K562 (cell line): ENCODE measurements around the gene DCDC2. TPM values are rescaled to one million over a fixed set of nuclear protein-coding genes. Genes with fewer than 3 reads are reported as not detected.

Experiments
- ATAC-seq: fragments of 200-7000 bp; cut with Tn5 transposase; 3 replicates; pipeline ENCODE4 v1.9.1; 2020; ENCODE audit warnings: moderate library complexity
- BruUV-seq: library from RNA; stranded (reverse); fragments of 400-500 nt; replicated peaks from 2 replicates; lab custom pipeline; 2021; lab: Mats Ljungman, UMichigan
- CTCF ChIA-PET: fragments of 300-600 bp; formaldehyde crosslinking; extraction: SDS; loops from one replicate; lab custom pipeline; 2021; ENCODE audit warnings: low intra/inter-chr PET ratio; lab: Yijun Ruan, JAX
- POLR2A ChIA-PET: fragments of 300-600, 350-650 bp; sonication (Branson Sonifier 250); formaldehyde crosslinking; extraction: SDS; loops from one replicate; lab custom pipeline; 2021; ENCODE audit warnings: antibody characterized with exemption, inconsistent platforms; lab: Yijun Ruan, JAX
- DNase-seq, 4 experiments: peaks; one replicate each; pipeline versions ENCODE4 v3.0.0 to v3.0.0-alpha.2; 2011 to 2018; ENCODE audit warnings: low spot score in 3 of 4, mixed read lengths in 3 of 4; ENCODE audit errors: extremely low read depth in 1 of 4
- FAIRE-seq: peaks from 2 replicates; lab custom pipeline; 2011; peaks lifted over from hg19 to GRCh38; lab: Jason Lieb, UNC
- H2AFZ ChIP-seq: 2 replicates; pipeline ENCODE4 v1.6.0; 2011; ENCODE audit warnings: low read depth, low read length, control low read depth, inconsistent platforms
- H3K27ac ChIP-seq: fragments of 200-600 bp; 3 replicates; pipeline ENCODE4 v1.8.0; 2011; ENCODE audit warnings: low read depth, mild to moderate bottlenecking, control low read depth, inconsistent platforms, low read length, moderate library complexity, mixed read lengths; ENCODE audit errors: extremely low read depth
- H3K27me3 ChIP-seq, 2 experiments: fragments of 300-600 bp in 1 of 2; 2 replicates in 1 of 2; 3 replicates in 1 of 2; pipeline versions ENCODE4 v1.6.0 to v1.8.0; 2011; ENCODE audit warnings: inconsistent platforms in 2 of 2, low read length in 2 of 2, mild to moderate bottlenecking in 1 of 2, mixed read lengths in 1 of 2, moderate library complexity in 1 of 2; ENCODE audit not compliant: control insufficient read depth in 2 of 2, insufficient read depth in 2 of 2
- H3K36me3 ChIP-seq: fragments of 300-600 bp; 3 replicates; pipeline ENCODE4 v1.8.0; 2011; ENCODE audit warnings: mild to moderate bottlenecking, low read length, inconsistent platforms; ENCODE audit not compliant: control insufficient read depth, insufficient read depth
- H3K4me1 ChIP-seq, 2 experiments: fragments of 200-600 bp in 1 of 2; replicated peaks in 1 of 2; 2 replicates in 1 of 2; 3 replicates in 1 of 2; pipeline versions ENCODE4 v1.5.1 to v1.8.0; 2011; ENCODE audit warnings: inconsistent platforms in 2 of 2, low read length in 2 of 2, mild to moderate bottlenecking in 1 of 2, mixed read lengths in 1 of 2, moderate library complexity in 1 of 2; ENCODE audit not compliant: control insufficient read depth in 2 of 2, insufficient read depth in 2 of 2
- H3K4me2 ChIP-seq: 2 replicates; pipeline ENCODE4 v1.6.1; 2011; ENCODE audit warnings: low read length, control low read depth, inconsistent platforms, mixed read lengths; ENCODE audit not compliant: insufficient read depth
- H3K4me3 ChIP-seq: fragments of 200-600 bp; sonication (generic), shearing (Covaris generic); 2 replicates; pipeline ENCODE4 v1.5.1; 2016; ENCODE audit warnings: control low read depth, inconsistent platforms
- H3K79me2 ChIP-seq: fragments of 200-600 bp; 3 replicates; pipeline ENCODE4 v1.8.0; 2011; ENCODE audit warnings: low read length, inconsistent platforms; ENCODE audit not compliant: control insufficient read depth, insufficient read depth
- H3K9ac ChIP-seq, 2 experiments: 2 replicates each; pipeline versions ENCODE4 v1.6.0 to v1.6.1; 2011; ENCODE audit warnings: low read depth in 2 of 2, low read length in 2 of 2, control low read depth in 1 of 2, inconsistent platforms in 1 of 2, mild to moderate bottlenecking in 1 of 2, mixed read lengths in 1 of 2; ENCODE audit not compliant: insufficient read depth in 1 of 2
- H3K9me1 ChIP-seq: one replicate; pipeline ENCODE4 v1.6.0; 2011; ENCODE audit warnings: inconsistent platforms, mild to moderate bottlenecking, low read length, moderate library complexity; ENCODE audit not compliant: control insufficient read depth, insufficient read depth
- H3K9me3 ChIP-seq: replicated peaks from 2 replicates; pipeline ENCODE4 v1.5.1; 2011; ENCODE audit warnings: low read depth, low read length, inconsistent platforms; ENCODE audit not compliant: control insufficient read depth, insufficient read depth
- H4K20me1 ChIP-seq: replicated peaks from 2 replicates; pipeline ENCODE4 v1.6.1; 2011; ENCODE audit warnings: low read length, inconsistent platforms, mixed read lengths; ENCODE audit not compliant: control insufficient read depth, insufficient read depth
- L3MBTL2 ChIP-seq: fragments of 450-650 bp; IDR thresholded peaks from 2 replicates; pipeline ENCODE4 v1.6.1; 2016; ENCODE audit warnings: mild to moderate bottlenecking, moderate library complexity
- MAFF ChIP-seq: IDR thresholded peaks from 2 replicates; pipeline ENCODE4 v1.6.1; 2012; ENCODE audit warnings: low read length, improper control_type of control experiment
- NCOR1 ChIP-seq: fragments of 450-650 bp; IDR thresholded peaks from 2 replicates; pipeline ENCODE4 v1.6.1; 2016; ENCODE audit warnings: mild to moderate bottlenecking, moderate library complexity
- ZNF316 ChIP-seq: fragments of 450-650 bp; IDR thresholded peaks from 2 replicates; pipeline ENCODE4 v1.6.1; 2016
- WGBS: fragments of 100-300 bp; shearing (Covaris generic); methylation state at CpG from one replicate; pipeline ENCODE4 v1.1.6; 2016; ENCODE audit warnings: low coverage, mixed read lengths; ENCODE audit not compliant: insufficient coverage; ENCODE audit errors: missing lambda C conversion rate; 5-methylcytosine and 5-hydroxymethylcytosine counted together
- in situ Hi-C: fragments of 300-500 bp; cut with MboI; formaldehyde crosslinking; loops from 4 replicates; pipeline ENCODE4 v1.15.0; 2018; ENCODE audit warnings: inconsistent platforms, mixed read lengths
- intact Hi-C: fragments of 100-400 bp; cut with micrococcal nuclease; formaldehyde crosslinking; loops from 2 replicates; pipeline ENCODE4 v1.14.2; 2022
- polyA plus RNA-seq, 8 experiments: library from polyadenylated mRNA; depleted of rRNA in 4 of 8; stranded (reverse) in 5 of 8; unstranded in 3 of 8; fragments of >200 nt; fragmentation: Nextera tagmentation in 2 of 8; fragmentation: Illumina TruSeq in 1 of 8; extraction: Ambion mirVana in 2 of 8; extraction: Trizol in 1 of 8; gene quantifications; 2 replicates each; pipeline versions ENCODE4 v1.2.1 to v1.2.3, GENCODE V29; 2011 to 2014; ENCODE audit warnings: inconsistent platforms in 1 of 8, missing spikeins in 1 of 8
- total RNA-seq, 7 experiments: library from RNA; depleted of rRNA in 6 of 7; stranded (reverse); fragments of >200 nt in 6 of 7; fragmentation: Illumina TruSeq in 2 of 7; extraction: Trizol in 2 of 7; gene quantifications; 2 replicates each; pipeline versions ENCODE4 v1.2.1 to v1.2.3, GENCODE V29; 2011 to 2021; ENCODE audit warnings: low replicate concordance in 1 of 7

DCDC2 gene
- total and polyA plus RNA-seq, 9 of the 15 experiments (the other 6 are each of a cell fraction or from before 2014, with no cell fraction given): 0.04 TPM; not detected in 8

- no peak overlapping the region for H3K27ac ChIP-seq
- no peak for FAIRE-seq
- H3K9me3 ChIP-seq: no peaks in the 10 kb centered on the region
- TF ChIP-seq L3MBTL2: no peak
- peak; percentile 4; the same call in 1 of the 2 replicates for TF ChIP-seq ZNF316
- TF ChIP-seq MAFF: 0 out of 2 replicates have a peak, but pooled peaks have one; percentile 23
- BruUV-seq: no TSS peak
- POLR2A ChIA-PET: no interaction called here
- ATAC-seq: no peak
- no peaks in the 10 kb centered on the region for H3K4me1 ChIP-seq
- no peaks in the 10 kb centered on the region for H4K20me1 ChIP-seq
- H3K4me3 ChIP-seq: no peak overlapping the region
- in situ Hi-C loops: no loop called here
- no peaks in the 10 kb centered on the region for H3K27me3 ChIP-seq
- no peaks in the 10 kb centered on the region for H3K9me1 ChIP-seq
- intact Hi-C loops: no loop called here
- H3K9ac ChIP-seq: no peak overlapping the region
- H3K36me3 ChIP-seq: no peaks in the 10 kb centered on the region
- CTCF ChIA-PET: no interaction called here
- no peak for DNase-seq
- H2AFZ ChIP-seq: no peak overlapping the region
- no peaks in the 10 kb centered on the region for H3K79me2 ChIP-seq
- no peak overlapping the region for H3K4me2 ChIP-seq
- 2% methylated on average over 3 of the region's 3 CpGs for WGBS
Measured at GRCh38 chr6:24146871-24147270, 211.0 kb downstream of the DCDC2 start.

DNA sequence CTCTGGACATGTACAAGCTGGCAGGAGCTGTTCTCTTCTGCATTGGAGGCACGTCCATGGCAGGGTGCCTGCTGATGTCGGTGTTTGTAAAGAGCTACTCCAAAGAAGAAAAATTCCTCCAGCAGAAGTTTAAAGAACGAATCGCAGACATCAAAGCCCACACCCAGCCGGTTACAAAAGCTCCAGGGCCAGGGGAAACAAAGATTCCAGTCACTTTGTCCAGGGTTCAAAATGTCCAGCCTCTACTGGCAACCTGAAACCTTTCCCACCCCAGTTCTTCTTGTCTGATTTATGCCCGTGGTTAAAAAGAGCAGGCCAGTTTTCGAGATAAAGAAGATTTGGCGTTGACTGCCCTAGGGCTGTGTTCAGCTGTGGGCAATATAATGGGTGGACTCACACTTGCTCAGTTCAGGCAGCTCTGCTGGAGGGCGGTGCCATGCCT, 212.1 kb downstream of the DCDC2 start:
- H3K9me1 ChIP-seq: no peaks in the 10 kb centered on the region
- no peak overlapping the region for H2AFZ ChIP-seq
- no peak overlapping the region for H3K27ac ChIP-seq
- H3K4me1 ChIP-seq: no peaks in the 10 kb centered on the region
- ATAC-seq (no peak), DNase-seq (no peak), FAIRE-seq (no peak)
- intact Hi-C loops (no loop called here), in situ Hi-C loops (no loop called here)
- H3K9me3 ChIP-seq: no peaks in the 10 kb centered on the region
- no TSS peak for BruUV-seq
- CTCF ChIA-PET: no interaction called here
- WGBS: 3% methylated on average over 9 of the region's 9 CpGs
- no peaks in the 10 kb centered on the region for H3K36me3 ChIP-seq
- TF ChIP-seq NCOR1: no peak
- TF ChIP-seq, all 486 proteins: peak for 0
- H3K9ac ChIP-seq: no peak overlapping the region
- H4K20me1 ChIP-seq: no peaks in the 10 kb centered on the region
- POLR2A ChIA-PET: interaction anchor here (0.6 kb wide), 2 partner anchors 32 to 738 kb away, joined by 3 read pairs; no protein-coding TSS in a partner anchor
- no peaks in the 10 kb centered on the region for H3K79me2 ChIP-seq
- no peak overlapping the region for H3K4me2 ChIP-seq
- H3K27me3 ChIP-seq: no peaks in the 10 kb centered on the region
- H3K4me3 ChIP-seq: no peak overlapping the region
